Neural progenitor cell (in vitro differentiated cells): ENCODE data around the gene ARF3. TPM values are rescaled to one million over a fixed set of nuclear protein-coding genes. Genes with fewer than 3 reads are reported as not detected.
A peak's percentile ranks its signal among the peaks of the same experiment; 100 is the strongest.

Experiments
- DNase-seq: peaks from one replicate; pipeline ENCODE4 v3.0.0-alpha.2; 2016; ENCODE audit warnings: low spot score
- H2AFZ ChIP-seq: fragments of 200-600 bp; sonication (generic); replicated peaks from 2 replicates; pipeline ENCODE4 v1.6.1; 2016; ENCODE audit warnings: antibody characterized with exemption
- H3F3A ChIP-seq: fragments of 200-600 bp; sonication (generic); 2 replicates; pipeline ENCODE4 v1.6.1; 2016; ENCODE audit warnings: antibody characterized with exemption, low read depth
- H3K27ac ChIP-seq: fragments of 200-600 bp; sonication (generic); 2 replicates; pipeline ENCODE4 v1.5.1; 2016; ENCODE audit warnings: mild to moderate bottlenecking
- H3K27me3 ChIP-seq: fragments of 200-600 bp; sonication (generic); 2 replicates; pipeline ENCODE4 v1.6.1; 2016; ENCODE audit warnings: mild to moderate bottlenecking, moderate library complexity
- H3K36me3 ChIP-seq: fragments of 200-600 bp; sonication (generic); 2 replicates; pipeline ENCODE4 v1.5.1; 2016
- H3K4me1 ChIP-seq: fragments of 200-600 bp; sonication (generic); 2 replicates; pipeline ENCODE4 v1.6.1; 2016; ENCODE audit warnings: mixed run types
- H3K4me2 ChIP-seq: fragments of 200-600 bp; sonication (generic); 2 replicates; pipeline ENCODE4 v1.6.1; 2016
- H3K4me3 ChIP-seq: fragments of 200-600 bp; sonication (generic); 2 replicates; pipeline ENCODE4 v1.5.1; 2016
- H3K79me2 ChIP-seq: fragments of 200-600 bp; sonication (generic); 2 replicates; pipeline ENCODE4 v1.6.1; 2016; ENCODE audit warnings: low read depth
- H3K9ac ChIP-seq: fragments of 200-600 bp; sonication (generic); 2 replicates; pipeline ENCODE4 v1.6.1; 2016
- H3K9me3 ChIP-seq: fragments of 200-600 bp; sonication (generic); 2 replicates; pipeline ENCODE4 v1.5.1; 2016; ENCODE audit warnings: low read depth
- H4K20me1 ChIP-seq: fragments of 200-600 bp; sonication (generic); 2 replicates; pipeline ENCODE4 v1.6.1; 2016; ENCODE audit warnings: low read depth
- H3K27ac Mint-ChIP-seq: 3 replicates; pipeline ENCODE4 v1.8.0; 2021; ENCODE audit warnings: mixed read lengths
- H3K27me3 Mint-ChIP-seq: 2 replicates; pipeline ENCODE4 v1.8.0; 2022; ENCODE audit warnings: low read depth, mild to moderate bottlenecking, inconsistent platforms, moderate library complexity, mixed read lengths; ENCODE audit not compliant: insufficient read depth
- H3K36me3 Mint-ChIP-seq: 3 replicates; pipeline ENCODE4 v1.8.0; 2021; ENCODE audit warnings: mixed read lengths
- H3K4me1 Mint-ChIP-seq: 3 replicates; pipeline ENCODE4 v1.8.0; 2021; ENCODE audit warnings: mixed read lengths
- H3K4me3 Mint-ChIP-seq: 3 replicates; pipeline ENCODE4 v1.8.0; 2021; ENCODE audit warnings: mild to moderate bottlenecking, moderate library complexity, mixed read lengths
- H3K9me3 Mint-ChIP-seq: 3 replicates; pipeline ENCODE4 v1.8.0; 2020; ENCODE audit warnings: mixed read lengths
- EZH2 ChIP-seq: fragments of 200-600 bp; sonication (generic); IDR thresholded peaks from 2 replicates; pipeline ENCODE4 v1.6.1; 2017; ENCODE audit warnings: antibody characterized with exemption, mild to moderate bottlenecking, moderate library complexity
- EZH2phosphoT487 ChIP-seq: fragments of 200-600 bp; sonication (generic); IDR thresholded peaks from 2 replicates; pipeline ENCODE4 v1.6.1; 2017; ENCODE audit warnings: antibody characterized with exemption
- total RNA-seq: library from RNA; depleted of rRNA; stranded (reverse); fragments of >200 nt; gene quantifications from 2 replicates; pipeline ENCODE4 v1.2.3, GENCODE V29; 2015; ENCODE audit warnings: low replicate concordance
- TF ChIP-seq, protein P1 (sequence below): fragments of 200-600 bp; sonication (generic); IDR thresholded peaks from 2 replicates; pipeline ENCODE4 v1.5.1; 2017; ENCODE audit warnings: antibody characterized with exemption, mild to moderate bottlenecking

The ARF3 gene
- total RNA-seq, result 84.1 and 144 TPM in 2 replicates

- peak within 1 kb of the TSS; percentile 72 for H3K27ac Mint-ChIP-seq
- DNase-seq, result peak; percentile 100
- Histone ChIP-seq H4K20me1 (peaks cover 38% of the 10 kb centered on the region), H3K4me3 (peak within 1 kb of the TSS; percentile 85), H2AFZ (peak within 1 kb of the TSS; percentile 89), H3F3A (peaks cover 30% of the 10 kb centered on the region), H3K4me1 (peaks cover 16% of the 10 kb centered on the region), H3K36me3 (no peaks in the 10 kb centered on the region), H3K27me3 (no peaks in the 10 kb centered on the region), H3K9me3 (no peaks in the 10 kb centered on the region), H3K27ac (peak within 1 kb of the TSS; percentile 68), H3K4me2 (peak within 1 kb of the TSS; percentile 84), H3K9ac (peak within 1 kb of the TSS; percentile 51), H3K79me2 (peaks cover 45% of the 10 kb centered on the region)
- peak within 1 kb of the TSS; percentile 99 for H3K4me3 Mint-ChIP-seq
- H3K4me1 Mint-ChIP-seq, result peaks cover 22% of the 10 kb centered on the region
- no peak for TF ChIP-seq EZH2phosphoT487
- peak; percentile 27 for TF ChIP-seq EZH2
- TF ChIP-seq, protein P1, sequence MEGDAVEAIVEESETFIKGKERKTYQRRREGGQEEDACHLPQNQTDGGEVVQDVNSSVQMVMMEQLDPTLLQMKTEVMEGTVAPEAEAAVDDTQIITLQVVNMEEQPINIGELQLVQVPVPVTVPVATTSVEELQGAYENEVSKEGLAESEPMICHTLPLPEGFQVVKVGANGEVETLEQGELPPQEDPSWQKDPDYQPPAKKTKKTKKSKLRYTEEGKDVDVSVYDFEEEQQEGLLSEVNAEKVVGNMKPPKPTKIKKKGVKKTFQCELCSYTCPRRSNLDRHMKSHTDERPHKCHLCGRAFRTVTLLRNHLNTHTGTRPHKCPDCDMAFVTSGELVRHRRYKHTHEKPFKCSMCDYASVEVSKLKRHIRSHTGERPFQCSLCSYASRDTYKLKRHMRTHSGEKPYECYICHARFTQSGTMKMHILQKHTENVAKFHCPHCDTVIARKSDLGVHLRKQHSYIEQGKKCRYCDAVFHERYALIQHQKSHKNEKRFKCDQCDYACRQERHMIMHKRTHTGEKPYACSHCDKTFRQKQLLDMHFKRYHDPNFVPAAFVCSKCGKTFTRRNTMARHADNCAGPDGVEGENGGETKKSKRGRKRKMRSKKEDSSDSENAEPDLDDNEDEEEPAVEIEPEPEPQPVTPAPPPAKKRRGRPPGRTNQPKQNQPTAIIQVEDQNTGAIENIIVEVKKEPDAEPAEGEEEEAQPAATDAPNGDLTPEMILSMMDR, result no peak
- H3K9me3 Mint-ChIP-seq, result no peaks in the 10 kb centered on the region
- H3K36me3 Mint-ChIP-seq, result peaks cover 11% of the 10 kb centered on the region
- H3K27me3 Mint-ChIP-seq, result peaks cover 4% of the 10 kb centered on the region
Observed at GRCh38 chr12:48957141-48958048, at the start of gene ARF3. Gene ARF3, minus strand, starts transcription at chr12:48957487. Its CDS starts 16,392 bp downstream, at chr12:48941095.

GRCh38 chr12:49000346-49000745 lies 43.1 kb upstream of the ARF3 start:
- no peaks in the 10 kb centered on the region for H3K36me3 ChIP-seq
- no peak overlapping the region for H3K9ac ChIP-seq
- H3K9me3 Mint-ChIP-seq, result no peaks in the 10 kb centered on the region
- no peaks in the 10 kb centered on the region for H3K9me3 ChIP-seq
- H3F3A ChIP-seq, result peaks cover 34% of the 10 kb centered on the region
- H4K20me1 ChIP-seq, result peaks cover 20% of the 10 kb centered on the region
- H3K4me1 Mint-ChIP-seq, result peaks cover 37% of the 10 kb centered on the region
- TF ChIP-seq EZH2phosphoT487, result no peak
- H3K27ac ChIP-seq, result no peak overlapping the region
- no peak overlapping the region for H3K27ac Mint-ChIP-seq
- peaks cover 22% of the 10 kb centered on the region for H3K36me3 Mint-ChIP-seq
- H3K27me3 Mint-ChIP-seq, result peaks cover 48% of the 10 kb centered on the region
- DNase-seq, result no peak
- no peak overlapping the region for H2AFZ ChIP-seq
- H3K4me2 ChIP-seq, result peak overlapping the region; percentile 81
- H3K4me1 ChIP-seq, result peaks cover 28% of the 10 kb centered on the region
- no peaks in the 10 kb centered on the region for H3K79me2 ChIP-seq
- H3K27me3 ChIP-seq, result peaks cover 63% of the 10 kb centered on the region
- H3K4me3 Mint-ChIP-seq, result peak overlapping the region; percentile 82
- H3K4me3 ChIP-seq, result no peak overlapping the region

- H3K9ac ChIP-seq, result no peak within 1 kb of the TSS
- peaks cover 71% of the 10 kb centered on the region for H3K27me3 ChIP-seq
- no peaks in the 10 kb centered on the region for H3K9me3 ChIP-seq
- H3K36me3 ChIP-seq, result no peaks in the 10 kb centered on the region
- H3K27ac Mint-ChIP-seq, result no peak within 1 kb of the TSS
- peaks cover 50% of the 10 kb centered on the region for H3K27me3 Mint-ChIP-seq
- peak within 1 kb of the TSS; percentile 82 for H3K4me3 Mint-ChIP-seq
- TF ChIP-seq, protein P1, result peak; percentile 15
- TF ChIP-seq EZH2phosphoT487, result no peak
- no peak within 1 kb of the TSS for H3K27ac ChIP-seq
- H3F3A ChIP-seq, result peaks cover 34% of the 10 kb centered on the region
- H2AFZ ChIP-seq, result peak within 1 kb of the TSS; percentile 81
- peaks cover 18% of the 10 kb centered on the region for H3K36me3 Mint-ChIP-seq
- H3K4me1 Mint-ChIP-seq, result peaks cover 40% of the 10 kb centered on the region
- peaks cover 20% of the 10 kb centered on the region for H4K20me1 ChIP-seq
- DNase-seq, result peak; percentile 69
- H3K9me3 Mint-ChIP-seq, result no peaks in the 10 kb centered on the region
- peak within 1 kb of the TSS; percentile 81 for H3K4me2 ChIP-seq
- peak within 1 kb of the TSS; percentile 51 for H3K4me3 ChIP-seq
- H3K79me2 ChIP-seq, result no peaks in the 10 kb centered on the region
- H3K4me1 ChIP-seq, result peaks cover 28% of the 10 kb centered on the region
Observed at GRCh38 chr12:48999371-49000131, 42.3 kb upstream of the ARF3 start, which contains the start of gene DDN. Gene DDN, minus strand, starts transcription at chr12:48999375. Its CDS starts 88 bp downstream, at chr12:48999287.
